ENCODE data around the gene IL1R1.

- TF ChIP-seq SUZ12 (IDR thresholded peaks at IDR 0.05; ENCODE audit: extremely low read depth, insufficient read depth, insufficient read length) = no peak
- no peak for TF ChIP-seq YY1 (IDR thresholded peaks at IDR 0.05; ENCODE audit: insufficient read depth, insufficient read length)
- TF ChIP-seq ZNF274 (IDR thresholded peaks at IDR 0.05; ENCODE audit: low read depth, low read length) = no peak
Observed at GRCh38 chr2:102190430-102191107, 48.0 kb downstream of the IL1R1 start.
